NCI-H1694 (cell line): Measurements from ENCODE around the gene KLHDC3.

Experiments used
- DNase-seq: peaks from one replicate; lab custom pipeline; 2025; lab: John Stamatoyannopoulos, UW

Gene KLHDC3

DNA sequence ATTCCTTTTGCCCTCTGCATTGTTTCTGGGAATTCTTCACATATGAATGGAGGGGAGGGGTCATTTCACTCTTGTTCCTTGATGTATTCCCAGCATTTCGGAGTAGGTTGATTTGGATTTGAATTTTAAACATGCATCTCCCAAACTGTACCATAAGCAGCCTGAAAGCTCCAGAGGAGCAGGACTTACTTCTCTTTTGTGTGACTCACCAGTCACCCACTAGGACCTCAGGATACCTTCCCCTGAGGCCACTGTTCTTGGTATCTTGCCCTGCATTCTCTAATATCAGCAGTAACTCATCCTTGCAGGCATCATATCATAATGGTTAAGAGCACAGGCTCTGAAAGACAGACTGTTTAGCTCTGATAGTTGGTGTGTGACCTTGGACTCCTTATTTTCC lies 44.5 kb downstream of the KLHDC3 start:
- DNase-seq = no peak

DNA sequence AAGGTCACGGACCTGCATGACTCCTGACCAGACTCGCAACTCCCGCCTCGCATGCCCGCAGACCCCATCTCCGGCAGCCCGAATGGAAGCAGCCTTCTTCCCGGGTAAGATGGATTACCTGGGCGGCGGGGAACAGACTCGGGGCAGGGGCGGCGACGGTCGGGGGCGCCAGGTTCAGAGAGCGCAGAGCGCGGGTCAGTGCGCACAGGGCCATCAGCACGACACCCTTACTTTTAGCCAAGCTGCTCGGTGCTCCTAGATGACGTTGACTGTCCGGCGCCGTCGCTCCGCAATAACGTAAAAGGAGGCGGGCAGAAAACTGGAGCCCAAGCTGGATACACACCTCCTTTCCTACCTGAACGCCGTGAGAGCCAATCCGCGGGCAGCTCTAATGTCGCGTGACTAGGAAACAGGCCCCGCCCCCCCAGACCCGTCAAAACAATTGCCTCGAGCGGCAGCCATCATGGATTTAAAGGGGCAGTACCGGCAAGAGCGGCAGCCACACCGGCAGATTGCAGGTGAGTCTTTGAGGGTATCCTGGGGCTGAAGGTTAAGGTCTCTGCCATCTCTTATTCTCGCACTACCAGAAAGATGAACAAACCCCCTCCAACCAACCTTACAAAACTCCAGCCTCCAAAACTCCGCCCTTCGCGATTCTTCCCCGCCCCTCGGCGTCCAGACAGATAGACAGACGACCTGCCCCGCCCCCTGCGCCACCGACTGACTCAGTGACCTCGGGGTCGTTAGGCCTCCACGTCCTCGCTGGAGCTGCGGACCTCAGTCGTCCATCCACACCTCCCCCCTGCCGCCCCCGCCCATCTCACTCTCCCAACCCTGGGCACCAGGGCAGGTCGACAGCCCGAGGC lies 45.4 kb downstream of the KLHDC3 start, which contains the start of the genes KLC4 and MRPL2:
Gene KLC4 (plus strand): TSS at position 464 of the 866 bp plus-strand sequence. CDS start 1,705 bp downstream, outside the sequence.
Gene MRPL2 (minus strand): TSS at position 267 of the 866 bp plus-strand sequence. CDS start 53 bp downstream, at position 214.
- DNase-seq = peak; percentile 97

DNA sequence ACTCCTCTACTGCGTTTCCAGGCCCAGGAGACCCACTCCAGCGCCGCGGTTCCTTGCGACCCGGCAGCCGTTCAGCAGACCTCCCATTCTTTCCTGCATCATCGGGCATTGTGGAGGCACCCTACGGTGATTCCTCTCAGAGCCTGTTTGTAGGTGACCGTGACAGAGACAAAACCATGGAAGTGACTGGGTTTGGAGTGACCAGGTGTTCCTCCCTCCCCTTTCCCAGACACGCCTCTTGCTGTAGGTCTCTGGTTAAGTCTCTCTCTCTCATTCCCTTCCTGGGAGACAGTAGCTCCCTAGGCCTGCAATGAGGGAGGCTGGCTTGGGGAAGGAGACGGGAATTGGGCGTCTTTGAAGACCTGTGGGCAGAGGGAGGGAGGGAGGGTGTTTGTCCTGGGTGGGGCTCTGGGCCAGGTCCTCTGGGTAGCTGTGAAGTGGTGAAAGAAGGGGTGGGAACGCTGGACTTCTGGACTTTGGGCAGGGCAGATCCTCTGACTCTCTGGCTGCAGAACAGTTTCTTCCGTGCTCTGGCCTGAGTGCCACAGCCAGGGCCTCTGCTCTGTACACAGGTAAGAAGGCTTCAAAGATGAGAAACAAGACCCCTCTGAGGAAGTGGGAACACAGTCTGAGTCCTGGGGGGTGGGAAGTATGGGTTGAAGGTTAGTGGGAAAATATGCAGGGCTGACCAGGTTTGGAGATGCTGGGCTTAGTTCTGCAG lies 46.1 kb downstream of the KLHDC3 start:
- no peak for DNase-seq

DNA sequence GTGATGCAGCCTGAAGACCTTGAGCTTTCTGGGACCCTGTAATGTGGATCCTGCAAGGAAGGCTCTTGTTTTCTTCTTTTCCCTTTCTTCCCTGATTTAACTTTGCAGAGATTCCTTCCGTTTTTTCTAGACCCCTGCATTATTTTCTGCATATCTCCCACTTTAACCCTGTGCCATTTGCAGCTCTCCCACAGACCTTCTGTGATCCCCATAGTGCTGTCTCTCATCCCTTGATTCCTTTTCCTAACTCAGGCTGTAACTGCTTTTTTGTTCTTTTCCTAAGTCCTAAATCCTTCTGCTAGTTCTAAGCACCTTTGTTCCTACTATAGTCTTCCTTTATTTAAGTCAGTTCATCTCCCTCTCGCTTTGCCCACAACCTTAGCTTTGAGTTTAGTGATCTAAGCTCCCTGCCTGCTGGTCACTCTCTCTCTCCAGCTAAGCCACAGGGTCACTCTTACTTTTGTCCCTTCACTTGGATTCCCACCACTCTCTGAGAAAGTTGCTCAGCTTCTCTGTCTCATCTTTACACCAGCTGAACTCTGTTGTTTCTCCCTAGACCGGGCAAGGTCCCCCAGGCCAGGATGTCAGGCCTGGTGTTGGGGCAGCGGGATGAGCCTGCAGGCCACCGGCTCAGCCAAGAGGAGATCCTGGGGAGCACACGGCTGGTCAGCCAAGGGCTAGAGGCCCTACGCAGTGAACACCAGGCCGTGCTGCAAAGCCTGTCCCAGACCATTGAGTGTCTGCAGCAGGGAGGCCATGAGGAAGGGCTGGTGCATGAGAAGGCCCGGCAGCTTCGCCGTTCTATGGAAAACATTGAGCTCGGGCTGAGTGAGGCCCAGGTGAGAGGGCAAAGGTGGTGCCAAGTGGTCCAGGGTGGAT lies 46.9 kb downstream of the KLHDC3 start:
- DNase-seq = no peak

DNA sequence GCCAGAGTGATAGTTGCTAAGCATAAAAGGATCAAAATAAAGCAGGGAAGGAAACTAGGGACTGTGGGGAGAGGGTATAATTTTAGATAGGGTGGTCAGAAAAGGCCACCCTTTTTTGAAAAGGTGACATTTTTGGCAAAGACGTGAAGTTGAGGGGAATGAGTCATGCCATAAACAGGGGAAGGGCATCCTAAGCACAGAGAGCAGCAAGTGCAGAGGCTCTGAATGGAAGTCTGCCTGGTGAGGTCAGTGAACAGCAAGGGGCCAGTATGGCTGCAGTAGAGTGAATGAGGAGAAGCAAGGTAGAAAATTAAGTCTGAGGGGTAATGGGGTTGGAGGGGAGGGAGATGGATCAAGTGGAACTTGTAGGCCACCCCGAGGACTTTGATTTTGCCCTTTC lies 47.8 kb downstream of the KLHDC3 start:
- DNase-seq = no peak

DNA sequence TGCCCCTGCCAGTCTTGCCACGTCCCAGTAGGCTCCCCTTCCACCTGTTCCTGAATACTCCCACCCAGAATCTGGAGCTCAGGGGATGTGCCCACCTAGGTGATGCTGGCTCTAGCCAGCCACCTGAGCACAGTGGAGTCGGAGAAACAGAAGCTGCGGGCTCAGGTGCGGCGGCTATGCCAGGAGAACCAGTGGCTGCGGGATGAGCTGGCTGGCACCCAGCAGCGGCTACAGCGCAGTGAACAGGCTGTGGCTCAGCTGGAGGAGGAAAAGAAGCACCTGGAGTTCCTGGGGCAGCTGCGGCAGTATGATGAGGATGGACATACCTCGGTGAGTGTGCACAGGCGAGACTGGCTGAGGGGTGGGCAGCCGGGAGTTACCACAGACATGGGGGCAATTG lies 48.8 kb downstream of the KLHDC3 start:
- DNase-seq = no peak

DNA sequence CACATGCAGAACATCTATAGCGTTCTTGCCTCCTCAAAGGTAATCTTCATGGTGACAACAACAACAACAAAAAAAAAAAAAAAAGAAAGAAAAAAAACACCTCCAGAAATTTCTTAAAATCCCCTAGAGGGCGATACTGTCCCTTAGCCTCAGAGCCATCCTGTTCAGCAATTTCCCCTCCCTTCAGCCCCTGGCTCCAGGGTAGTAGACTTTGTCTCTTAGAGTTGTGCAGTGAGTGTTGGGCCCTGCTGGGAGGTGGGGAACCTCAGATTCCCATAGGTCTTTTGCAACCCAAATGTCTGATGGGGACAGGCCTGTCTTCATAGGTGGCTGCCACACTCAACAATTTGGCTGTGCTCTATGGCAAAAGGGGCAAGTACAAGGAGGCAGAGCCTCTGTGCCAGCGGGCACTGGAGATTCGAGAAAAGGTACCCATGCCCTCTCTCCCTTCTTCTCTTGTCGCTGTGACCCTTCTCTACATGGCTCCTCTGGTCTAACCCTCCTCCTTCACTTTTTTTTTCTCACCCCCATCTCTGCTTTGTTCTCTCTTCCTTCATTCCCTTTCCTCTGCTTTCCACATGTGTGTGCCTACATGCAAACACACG lies 56.1 kb downstream of the KLHDC3 start:
- DNase-seq = peak; percentile 26
